GM12891 (cell line): ENCODE results near the gene GRIK3.
"Not testable (repeated sequence)": the region's sequence is repeated elsewhere in the genome, so short reads cannot be mapped to it uniquely, and the experiment has no call there.

Source experiments
- DNase-seq: peaks from one replicate; pipeline ENCODE4 v3.0.0; 2011; ENCODE audit warnings: low spot score; ENCODE audit not compliant: insufficient read length
- FAIRE-seq: peaks from 2 replicates; lab custom pipeline; 2011; peaks lifted over from hg19 to GRCh38; lab: Jason Lieb, UNC
- PAX5 ChIP-seq: IDR thresholded peaks from 2 replicates; pipeline ENCODE4 v1.6.1; 2011; ENCODE audit warnings: low read length, moderate library complexity, mild to moderate bottlenecking; ENCODE audit not compliant: insufficient read depth, severe bottlenecking
- POLR2A ChIP-seq: IDR thresholded peaks from 2 replicates; pipeline ENCODE4 v1.6.1; 2011; ENCODE audit warnings: low read depth, low read length, control low read depth
- POLR2AphosphoS5 ChIP-seq: IDR thresholded peaks from 2 replicates; pipeline ENCODE4 v1.6.1; 2011; ENCODE audit warnings: low read depth, low read length, control low read depth
- POU2F2 ChIP-seq: IDR thresholded peaks from 2 replicates; pipeline ENCODE4 v1.6.1; 2011; ENCODE audit warnings: low read depth, mild to moderate bottlenecking, control low read depth, low read length, moderate library complexity
- SPI1 ChIP-seq: IDR thresholded peaks from 2 replicates; pipeline ENCODE4 v1.6.1; 2011; ENCODE audit warnings: low read depth, low read length, control low read depth
- TAF1 ChIP-seq: IDR thresholded peaks from 2 replicates; pipeline ENCODE4 v1.6.1; 2011; ENCODE audit warnings: low read depth, low read length, control low read depth

GRIK3 gene

DNA sequence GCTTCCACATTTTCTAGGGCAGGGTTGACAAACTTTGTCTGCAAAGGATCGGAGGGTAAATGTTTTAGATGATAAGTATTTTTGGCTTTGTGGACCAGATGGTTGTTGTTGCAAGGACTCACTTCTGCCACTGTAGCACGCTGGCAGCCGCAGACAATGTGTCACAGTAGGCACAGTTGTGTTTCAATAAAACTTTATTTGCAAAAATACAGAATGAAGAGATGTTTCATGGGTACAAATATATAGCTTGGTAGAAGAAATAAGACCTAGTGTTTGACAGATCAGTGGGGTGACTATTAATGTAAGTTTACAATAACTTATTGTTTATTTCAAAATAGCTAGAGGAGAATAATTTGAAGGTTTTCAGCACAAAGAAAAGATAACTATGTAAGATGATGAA, 127.8 kb downstream of the GRIK3 start:
- no peak for DNase-seq
- TF ChIP-seq TAF1 (no peak), SPI1 (no peak), POLR2A (no peak), POLR2AphosphoS5 (no peak), PAX5 (no peak), POU2F2 (no peak)

GRCh38 chr1:36905941-36906340, 128.4 kb downstream of the GRIK3 start:
- DNase-seq (no peak), FAIRE-seq (no peak)
- TF ChIP-seq PAX5 (no peak), TAF1 (no peak), POLR2AphosphoS5 (no peak), POLR2A (no peak), POU2F2 (no peak), SPI1 (no peak)

More for the DNA sequence above, 127.8 kb downstream of the GRIK3 start:
- no peak for FAIRE-seq

DNA sequence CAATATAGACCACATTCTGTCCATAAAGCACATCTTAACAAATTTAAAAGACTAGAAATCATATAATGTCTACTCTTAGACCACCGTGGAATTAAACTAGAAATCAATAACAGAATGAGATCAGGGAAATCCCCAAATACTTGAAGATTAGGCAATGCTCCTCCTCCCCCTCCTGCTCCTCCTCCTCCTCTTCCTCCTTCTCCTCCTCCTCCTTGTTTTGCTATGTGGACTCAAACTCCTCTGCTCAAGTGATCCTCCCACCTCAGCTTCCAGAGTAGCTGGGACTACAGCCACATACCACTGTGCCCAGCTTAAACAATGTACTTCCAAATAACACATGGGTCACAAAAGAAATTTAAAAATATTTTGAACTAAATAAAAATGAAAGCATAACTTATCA, 134.2 kb downstream of the GRIK3 start:
- no peak for FAIRE-seq
- TF ChIP-seq POU2F2 (no peak), POLR2AphosphoS5 (no peak), PAX5 (no peak), TAF1 (no peak), SPI1 (no peak), POLR2A (no peak)
- DNase-seq: no peak

DNA sequence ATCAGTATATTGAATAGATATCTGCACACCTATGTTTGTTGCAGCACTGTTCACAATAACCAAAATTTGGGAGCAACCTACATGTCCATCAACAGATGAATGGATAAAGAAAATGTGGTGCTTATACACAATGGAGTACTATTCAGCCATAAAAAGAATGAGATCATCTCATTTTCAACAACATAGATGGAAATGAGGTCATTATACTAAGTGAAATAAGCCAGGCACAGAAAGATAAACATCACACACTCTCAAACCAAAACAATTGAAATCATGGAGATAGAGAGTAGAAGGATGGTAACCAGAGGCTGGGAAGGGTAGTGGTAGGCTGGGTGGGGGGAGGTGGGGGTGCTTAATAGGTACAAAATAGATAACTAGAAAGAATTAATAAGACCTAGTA, 136.5 kb downstream of the GRIK3 start:
- not testable (repeated sequence) for DNase-seq, FAIRE-seq

- no peak for DNase-seq
- TF ChIP-seq POLR2A: no peak
- no peak for TF ChIP-seq TAF1
- no peak for TF ChIP-seq PAX5
- no peak for TF ChIP-seq POLR2AphosphoS5
- no peak for TF ChIP-seq SPI1
- TF ChIP-seq POU2F2: no peak
- no peak for FAIRE-seq
Observed at GRCh38 chr1:36894824-36895223, 139.5 kb downstream of the GRIK3 start.

DNA sequence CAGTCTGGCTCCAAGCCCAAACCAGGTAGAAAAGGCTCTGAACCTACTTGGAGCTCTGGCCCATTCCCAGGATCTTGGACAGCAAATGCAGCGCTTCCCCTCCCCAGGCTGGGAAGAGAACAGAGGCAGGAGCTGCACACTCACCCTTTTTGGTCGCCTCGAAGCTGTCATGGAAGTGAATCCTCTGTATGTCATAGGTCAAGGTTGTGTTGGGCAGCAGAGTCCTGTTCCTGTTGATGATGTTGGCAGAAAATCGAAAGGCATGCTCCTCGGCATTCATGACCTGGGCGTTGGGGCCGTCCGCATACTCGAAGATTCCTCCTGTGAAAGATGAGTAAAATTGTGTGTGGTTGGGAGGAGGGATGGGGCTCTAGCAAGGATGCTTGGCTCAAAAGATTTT, 143.5 kb downstream of the GRIK3 start:
- FAIRE-seq (no peak), DNase-seq (no peak)
- TF ChIP-seq TAF1 (no peak), POU2F2 (no peak), POLR2A (no peak), POLR2AphosphoS5 (no peak), PAX5 (no peak), SPI1 (no peak)

DNA sequence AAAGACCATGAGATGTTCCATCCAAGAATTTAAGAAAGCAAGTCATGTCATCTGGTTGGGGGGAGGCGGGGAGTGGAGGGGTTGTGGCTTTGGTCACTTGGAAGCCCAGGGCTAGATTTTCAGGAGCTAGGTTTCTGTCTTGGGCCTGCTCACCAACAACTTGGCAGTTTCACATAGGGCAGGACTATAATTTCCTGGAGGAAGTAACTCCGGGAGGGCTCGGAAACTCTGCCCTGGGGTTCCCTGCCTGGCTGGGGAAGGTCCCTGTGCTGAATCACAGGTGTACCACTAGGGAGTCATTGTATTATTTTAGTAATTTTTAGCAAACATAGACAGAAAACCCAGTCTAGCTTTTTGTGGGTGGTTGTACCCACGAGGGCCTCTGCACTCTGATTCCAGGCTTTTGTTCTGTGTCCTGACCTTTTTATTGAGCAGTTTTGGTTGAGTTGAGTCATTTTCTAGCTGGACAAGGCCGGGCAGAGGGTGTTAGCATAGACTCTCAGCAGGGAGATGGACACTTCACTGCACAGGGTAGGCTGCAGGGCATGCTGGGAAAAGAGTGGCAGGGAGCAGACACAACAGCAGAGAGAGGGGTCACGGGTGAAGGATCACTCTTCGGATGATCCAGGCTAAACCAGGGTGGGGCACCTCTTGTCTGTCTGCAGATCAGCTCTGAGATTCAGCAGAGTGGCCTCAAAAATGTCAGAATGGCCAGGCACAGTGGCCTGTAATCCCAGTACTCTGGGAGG, 144.7 kb downstream of the GRIK3 start:
- TF ChIP-seq PAX5 (no peak), TAF1 (no peak), POLR2AphosphoS5 (no peak)
- no peak for DNase-seq
- no peak for FAIRE-seq

GRCh38 chr1:36888811-36889477, 145.4 kb downstream of the GRIK3 start:
- FAIRE-seq (no peak), DNase-seq (no peak)
- TF ChIP-seq POLR2A (no peak), SPI1 (no peak), TAF1 (no peak), POLR2AphosphoS5 (no peak), POU2F2 (no peak), PAX5 (no peak)

DNA sequence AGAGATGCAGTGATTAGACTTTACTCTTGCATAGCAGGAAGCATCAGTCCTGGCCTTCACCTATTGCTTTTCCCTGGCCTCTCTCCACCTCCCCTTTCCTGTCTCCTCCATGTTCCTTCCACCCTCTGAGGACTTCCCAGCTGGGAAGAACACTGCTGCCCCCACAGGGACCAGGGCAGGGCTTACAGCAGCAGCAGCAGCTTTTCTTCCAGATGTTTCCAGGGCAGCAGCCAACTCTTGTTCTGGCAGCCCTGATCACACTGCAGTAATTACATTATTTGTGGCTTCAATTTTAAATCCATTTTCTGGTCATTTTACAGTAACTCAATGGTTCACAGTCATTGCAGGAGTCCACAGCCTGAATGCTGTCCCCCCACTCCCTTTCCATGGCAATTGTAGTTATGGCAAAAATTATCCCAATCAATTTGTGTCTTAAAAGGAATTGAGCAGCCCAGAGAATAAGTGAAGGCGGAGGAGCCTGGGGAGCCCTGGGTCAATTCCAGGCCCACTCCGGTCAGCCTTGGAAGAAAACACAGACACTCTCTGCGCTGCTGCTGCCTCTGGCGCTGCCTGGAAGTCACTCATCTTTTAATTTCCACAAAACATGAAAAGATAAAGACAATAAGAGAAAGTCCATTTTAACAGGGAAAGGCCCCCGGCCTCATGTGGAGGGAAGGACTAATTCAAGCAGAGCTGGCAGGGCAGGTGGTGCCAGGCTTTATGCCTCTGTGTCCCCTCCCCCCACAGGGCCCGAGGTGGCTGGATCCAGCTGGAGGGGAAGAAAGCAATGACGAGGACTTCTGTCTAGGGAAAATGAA, 148.6 kb downstream of the GRIK3 start:
- FAIRE-seq: no peak
- TF ChIP-seq POU2F2 (no peak), SPI1 (no peak), POLR2AphosphoS5 (no peak), TAF1 (no peak), POLR2A (no peak), PAX5 (no peak)
- no peak for DNase-seq

- TF ChIP-seq TAF1 (no peak), POLR2A (no peak), POLR2AphosphoS5 (no peak), PAX5 (no peak), POU2F2 (no peak), SPI1 (no peak)
- no peak for DNase-seq
- peak; percentile 55 for FAIRE-seq
Observed at GRCh38 chr1:36884801-36885200, 149.5 kb downstream of the GRIK3 start.
